Measurements from ENCODE around the gene PDE12. TPM values are rescaled to one million over a fixed set of nuclear protein-coding genes. Genes with fewer than 3 reads are reported as not detected.

The PDE12 gene
- total RNA-seq, 2 experiments from 2014 or later, result 27.8 to 31.2 TPM

GRCh38 chr3:57556459-57557084 is 498 bp downstream of the PDE12 start:
- POLR2A ChIA-PET, result interaction anchor here (0.6 to 4.6 kb wide), 20 partner anchors 9 to 852 kb away, joined by 3 to 80 read pairs (median 4); partner anchors contain the start of genes APPL1, ARF4, DENND6A and HTD2
- Mint-ChIP-seq H3K4me3 (peak overlapping the region; percentile 98), H3K4me1 (ENCODE audit: low read depth) (peaks cover 32% of the 10 kb centered on the region), H3K9me3 (ENCODE audit: insufficient read depth) (no peaks in the 10 kb centered on the region), H3K36me3 (ENCODE audit: low read depth) (peaks cover 35% of the 10 kb centered on the region), H3K27me3 (ENCODE audit: low read depth) (no peaks in the 10 kb centered on the region), H3K27ac (peak overlapping the region; percentile 98)
- peak; percentile 47 for ATAC-seq
- CTCF ChIA-PET, result interaction anchor here (1.3 to 3.0 kb wide), 5 partner anchors 38 to 386 kb away, joined by 3 to 14 read pairs (median 6); partner anchors contain the start of genes ARF4 and SLMAP
- peak; percentile 46 for DNase-seq

- ChIA-PET CTCF (interaction anchor here (1.5 to 3.0 kb wide), 5 partner anchors 13 to 387 kb away, joined by 3 to 14 read pairs (median 6); partner anchors contain the start of gene ARF4), POLR2A (interaction anchor here (0.6 to 4.6 kb wide), 14 partner anchors 9 to 852 kb away, joined by 3 to 80 read pairs (median 4); partner anchors contain the start of genes APPL1, ARF4, DENND6A and SLMAP)
- DNase-seq (peak; percentile 69), ATAC-seq (peak; percentile 60)
- no peaks in the 10 kb centered on the region for H3K9me3 Mint-ChIP-seq (ENCODE audit: insufficient read depth)
- H3K27me3 Mint-ChIP-seq (ENCODE audit: low read depth), result no peaks in the 10 kb centered on the region
- H3K4me1 Mint-ChIP-seq (ENCODE audit: low read depth), result peaks cover 33% of the 10 kb centered on the region
- H3K27ac Mint-ChIP-seq, result peak overlapping the region; percentile 98
- H3K4me3 Mint-ChIP-seq, result peak overlapping the region; percentile 98
- peaks cover 35% of the 10 kb centered on the region for H3K36me3 Mint-ChIP-seq (ENCODE audit: low read depth)
Observed at GRCh38 chr3:57557085-57557537, 1.0 kb downstream of the PDE12 start.

- Mint-ChIP-seq H3K4me3 (peak overlapping the region; percentile 56), H3K9me3 (ENCODE audit: insufficient read depth) (no peaks in the 10 kb centered on the region), H3K36me3 (ENCODE audit: low read depth) (peaks cover 42% of the 10 kb centered on the region), H3K27me3 (ENCODE audit: low read depth) (no peaks in the 10 kb centered on the region), H3K4me1 (ENCODE audit: low read depth) (peaks cover 39% of the 10 kb centered on the region), H3K27ac (peak overlapping the region; percentile 20)
- ChIA-PET POLR2A (interaction anchor here (0.9 to 2.1 kb wide), 2 partner anchors 37 to 133 kb away, joined by 3 to 7 read pairs; partner anchors contain the start of genes ARF4 and DENND6A), CTCF (interaction anchor here (2.2 kb wide), 1 partner anchor 162 kb away, joined by 10 read pairs; no protein-coding TSS in a partner anchor)
- ATAC-seq (no peak), DNase-seq (no peak)
Observed at GRCh38 chr3:57559526-57559925, 3.5 kb downstream of the PDE12 start.

- ChIA-PET CTCF (interaction anchor here (0.8 to 1.8 kb wide), 2 partner anchors 11 to 12 kb away, joined by 3 to 5 read pairs; no protein-coding TSS in a partner anchor), POLR2A (no interaction called here)
- H3K4me1 Mint-ChIP-seq (ENCODE audit: low read depth), result no peaks in the 10 kb centered on the region
- ATAC-seq (no peak), DNase-seq (no peak)
- peaks cover 44% of the 10 kb centered on the region for H3K36me3 Mint-ChIP-seq (ENCODE audit: low read depth)
- no peak overlapping the region for H3K27ac Mint-ChIP-seq
- no peaks in the 10 kb centered on the region for H3K9me3 Mint-ChIP-seq (ENCODE audit: insufficient read depth)
- no peak overlapping the region for H3K4me3 Mint-ChIP-seq
- H3K27me3 Mint-ChIP-seq (ENCODE audit: low read depth), result no peaks in the 10 kb centered on the region
Observed at GRCh38 chr3:57569859-57570450, 13.9 kb downstream of the PDE12 start.

GRCh38 chr3:57570878-57571277 is 14.8 kb downstream of the PDE12 start:
- peaks cover 51% of the 10 kb centered on the region for H3K36me3 Mint-ChIP-seq (ENCODE audit: low read depth)
- H3K9me3 Mint-ChIP-seq (ENCODE audit: insufficient read depth), result no peaks in the 10 kb centered on the region
- ATAC-seq (no peak), DNase-seq (no peak)
- no peak overlapping the region for H3K4me3 Mint-ChIP-seq
- no peaks in the 10 kb centered on the region for H3K4me1 Mint-ChIP-seq (ENCODE audit: low read depth)
- ChIA-PET POLR2A (no interaction called here), CTCF (interaction anchor here (0.8 to 1.8 kb wide), 2 partner anchors 10 to 13 kb away, joined by 3 to 5 read pairs; no protein-coding TSS in a partner anchor)
- no peak overlapping the region for H3K27ac Mint-ChIP-seq
- no peaks in the 10 kb centered on the region for H3K27me3 Mint-ChIP-seq (ENCODE audit: low read depth)

DNA sequence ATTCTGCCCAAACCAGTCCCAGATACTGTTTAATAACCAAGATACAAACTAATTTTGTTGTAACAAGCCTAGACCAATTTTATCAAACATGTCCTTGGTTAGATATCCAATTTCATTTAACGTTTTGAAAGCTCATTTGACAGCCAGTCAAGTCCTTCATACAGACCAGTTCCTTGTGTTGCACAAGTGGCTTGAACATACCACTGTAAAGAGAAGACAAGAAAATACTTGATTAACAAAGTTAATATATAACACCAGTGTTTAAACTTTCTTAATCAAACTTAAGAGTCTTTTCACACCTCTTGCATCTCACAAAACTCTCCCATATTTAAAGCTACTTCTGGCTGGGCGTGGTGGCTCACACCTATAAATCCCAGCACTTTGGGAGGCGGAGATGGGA is 16.0 kb downstream of the PDE12 start:
- H3K4me1 Mint-ChIP-seq (ENCODE audit: low read depth), result peaks cover 2% of the 10 kb centered on the region
- no peaks in the 10 kb centered on the region for H3K27me3 Mint-ChIP-seq (ENCODE audit: low read depth)
- no peak overlapping the region for H3K27ac Mint-ChIP-seq
- H3K4me3 Mint-ChIP-seq, result no peak overlapping the region
- no peak for DNase-seq
- no peaks in the 10 kb centered on the region for H3K9me3 Mint-ChIP-seq (ENCODE audit: insufficient read depth)
- ChIA-PET CTCF (interaction anchor here (1.7 kb wide), 1 partner anchor 12 kb away, joined by 5 read pairs; no protein-coding TSS in a partner anchor), POLR2A (interaction anchor here (1.6 kb wide), 1 partner anchor 14 kb away, joined by 4 read pairs; no protein-coding TSS in a partner anchor)
- peaks cover 54% of the 10 kb centered on the region for H3K36me3 Mint-ChIP-seq (ENCODE audit: low read depth)
- no peak for ATAC-seq

- H3K36me3 Mint-ChIP-seq (ENCODE audit: low read depth), result peaks cover 64% of the 10 kb centered on the region
- H3K4me1 Mint-ChIP-seq (ENCODE audit: low read depth), result peaks cover 7% of the 10 kb centered on the region
Observed at GRCh38 chr3:57575966-57576626, 20.0 kb downstream of the PDE12 start.

GRCh38 chr3:57577801-57578200 is 21.7 kb downstream of the PDE12 start:
- CTCF ChIA-PET, result interaction anchor here (1.6 to 1.9 kb wide), 2 partner anchors 20 to 181 kb away, joined by 3 to 6 read pairs; no protein-coding TSS in a partner anchor
- Mint-ChIP-seq H3K4me1 (ENCODE audit: low read depth) (peaks cover 8% of the 10 kb centered on the region), H3K36me3 (ENCODE audit: low read depth) (peaks cover 57% of the 10 kb centered on the region), H3K27me3 (ENCODE audit: low read depth) (no peaks in the 10 kb centered on the region), H3K4me3 (no peak overlapping the region), H3K9me3 (ENCODE audit: insufficient read depth) (no peaks in the 10 kb centered on the region), H3K27ac (no peak overlapping the region)
- ATAC-seq (no peak), DNase-seq (no peak)
- POLR2A ChIA-PET, result no interaction called here

More at GRCh38 chr3:57575966-57576626, 20.0 kb downstream of the PDE12 start:
- no peaks in the 10 kb centered on the region for H3K9me3 Mint-ChIP-seq (ENCODE audit: insufficient read depth)
- no peak for ATAC-seq
- H3K27me3 Mint-ChIP-seq (ENCODE audit: low read depth), result no peaks in the 10 kb centered on the region
- CTCF ChIA-PET, result no interaction called here
- no peak overlapping the region for H3K27ac Mint-ChIP-seq
- no peak for DNase-seq
- POLR2A ChIA-PET, result no interaction called here
- H3K4me3 Mint-ChIP-seq, result no peak overlapping the region

- ChIA-PET CTCF (interaction anchor here (0.9 kb wide), 2 partner anchors 10 to 97 kb away, joined by 3 to 4 read pairs; no protein-coding TSS in a partner anchor), POLR2A (no interaction called here)
- Mint-ChIP-seq H3K36me3 (ENCODE audit: low read depth) (peaks cover 44% of the 10 kb centered on the region), H3K27me3 (ENCODE audit: low read depth) (no peaks in the 10 kb centered on the region), H3K4me3 (no peak overlapping the region), H3K4me1 (ENCODE audit: low read depth) (peaks cover 4% of the 10 kb centered on the region), H3K27ac (no peak overlapping the region), H3K9me3 (ENCODE audit: insufficient read depth) (no peaks in the 10 kb centered on the region)
- DNase-seq (peak; percentile 25), ATAC-seq (peak; percentile 54)
Observed at GRCh38 chr3:57582474-57583168, 26.5 kb downstream of the PDE12 start.

- Mint-ChIP-seq H3K36me3 (ENCODE audit: low read depth) (peaks cover 38% of the 10 kb centered on the region), H3K27ac (no peak overlapping the region), H3K9me3 (ENCODE audit: insufficient read depth) (no peaks in the 10 kb centered on the region), H3K27me3 (ENCODE audit: low read depth) (no peaks in the 10 kb centered on the region), H3K4me3 (no peak overlapping the region), H3K4me1 (ENCODE audit: low read depth) (peaks cover 2% of the 10 kb centered on the region)
- ATAC-seq, result no peak
- no peak for DNase-seq
- ChIA-PET CTCF (interaction anchor here (0.9 kb wide), 1 partner anchor 10 kb away, joined by 4 read pairs; no protein-coding TSS in a partner anchor), POLR2A (no interaction called here)
Observed at GRCh38 chr3:57583544-57583943, 27.5 kb downstream of the PDE12 start.

DNA sequence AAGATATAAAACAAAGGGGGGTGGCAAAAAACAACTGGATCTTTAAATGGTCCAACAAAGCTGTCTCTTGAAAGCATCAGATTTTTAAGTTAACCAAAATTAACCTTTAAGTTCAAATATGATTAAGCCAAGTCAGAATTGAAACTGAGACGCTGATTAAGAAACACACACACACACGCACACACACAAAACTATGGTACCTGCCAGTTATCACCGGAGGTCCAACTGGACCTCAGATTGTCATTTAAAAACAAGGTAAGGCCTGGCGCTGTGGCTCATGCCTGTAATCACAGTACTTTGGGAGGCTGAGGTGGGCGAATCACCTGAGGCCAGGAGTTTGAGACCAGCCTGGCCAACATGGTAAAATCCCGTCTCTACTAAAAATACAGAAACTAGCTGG is 30.7 kb downstream of the PDE12 start:
- Mint-ChIP-seq H3K4me1 (ENCODE audit: low read depth) (peaks cover 2% of the 10 kb centered on the region), H3K27me3 (ENCODE audit: low read depth) (no peaks in the 10 kb centered on the region), H3K9me3 (ENCODE audit: insufficient read depth) (no peaks in the 10 kb centered on the region), H3K36me3 (ENCODE audit: low read depth) (peaks cover 34% of the 10 kb centered on the region), H3K27ac (no peak overlapping the region), H3K4me3 (no peak overlapping the region)
- no peak for ATAC-seq
- POLR2A ChIA-PET, result no interaction called here
- CTCF ChIA-PET, result no interaction called here
- DNase-seq, result no peak

Measured in activated CD8-positive, alpha-beta T cell treated with anti-CD3 and anti-CD28 coated beads, Interleukin-2, amount 10 ng/mL, durations not matched to agents 7 days and 5 days (primary cell).